H54 (cell line): Measurements from ENCODE around the gene TUBGCP6.

Experiments
- DNase-seq: peaks from one replicate; pipeline ENCODE4 v3.0.0; 2011; ENCODE audit warnings: low spot score, mixed read lengths; ENCODE audit not compliant: insufficient read length
- FAIRE-seq: peaks from 3 replicates; lab custom pipeline; 2011; peaks lifted over from hg19 to GRCh38; lab: Jason Lieb, UNC
- POLR2A ChIP-seq: IDR thresholded peaks from 2 replicates; pipeline ENCODE4 v1.6.1; 2011; ENCODE audit warnings: low read depth, mild to moderate bottlenecking, low read length

TUBGCP6 gene

GRCh38 chr22:50285568-50286229 lies 40.9 kb upstream of the TUBGCP6 start:
- FAIRE-seq, result no peak
- no peak for TF ChIP-seq POLR2A
- no peak for DNase-seq

GRCh38 chr22:50284479-50284878 lies 39.7 kb upstream of the TUBGCP6 start:
- no peak for TF ChIP-seq POLR2A
- FAIRE-seq (no peak), DNase-seq (no peak)

GRCh38 chr22:50283821-50284220 lies 39.0 kb upstream of the TUBGCP6 start:
- FAIRE-seq, result no peak
- no peak for TF ChIP-seq POLR2A

GRCh38 chr22:50282361-50283155 lies 37.7 kb upstream of the TUBGCP6 start:
- no peak for TF ChIP-seq POLR2A
- peak; percentile 41 for FAIRE-seq
- DNase-seq, result peak; percentile 96

More at GRCh38 chr22:50283821-50284220, 39.0 kb upstream of the TUBGCP6 start:
- no peak for DNase-seq

GRCh38 chr22:50281957-50282356 lies 37.1 kb upstream of the TUBGCP6 start:
- DNase-seq, result no peak
- FAIRE-seq, result no peak
- no peak for TF ChIP-seq POLR2A

GRCh38 chr22:50281384-50281760 lies 36.5 kb upstream of the TUBGCP6 start:
- FAIRE-seq, result no peak
- no peak for TF ChIP-seq POLR2A
- no peak for DNase-seq

- no peak for FAIRE-seq
- TF ChIP-seq POLR2A, result no peak
- no peak for DNase-seq
Measured at GRCh38 chr22:50280708-50281383, 36.0 kb upstream of the TUBGCP6 start.

GRCh38 chr22:50280022-50280707 lies 35.3 kb upstream of the TUBGCP6 start:
- TF ChIP-seq POLR2A, result no peak
- FAIRE-seq, result no peak
- DNase-seq, result no peak

GRCh38 chr22:50278956-50279619 lies 34.3 kb upstream of the TUBGCP6 start:
- DNase-seq (no peak), FAIRE-seq (no peak)

GRCh38 chr22:50278461-50278860 lies 33.6 kb upstream of the TUBGCP6 start:
- FAIRE-seq, result no peak
- no peak for DNase-seq
- TF ChIP-seq POLR2A, result no peak

More at GRCh38 chr22:50278956-50279619, 34.3 kb upstream of the TUBGCP6 start:
- no peak for TF ChIP-seq POLR2A

- TF ChIP-seq POLR2A, result no peak
- FAIRE-seq (no peak), DNase-seq (no peak)
Measured at GRCh38 chr22:50277761-50278160, 32.9 kb upstream of the TUBGCP6 start.

- TF ChIP-seq POLR2A, result no peak
- DNase-seq (no peak), FAIRE-seq (no peak)
Measured at GRCh38 chr22:50276143-50276542, 31.3 kb upstream of the TUBGCP6 start.

- DNase-seq (no peak), FAIRE-seq (no peak)
- no peak for TF ChIP-seq POLR2A
Measured at GRCh38 chr22:50275181-50276055, 30.6 kb upstream of the TUBGCP6 start.
